GM13977 (cell line): ENCODE data around the gene TPRA1.
A peak's percentile ranks its signal among the peaks of the same experiment; 100 is the strongest.

Source experiments
- DNase-seq: peaks from one replicate; pipeline ENCODE4 v3.0.0; 2012; ENCODE audit warnings: low spot score
- in situ Hi-C: fragments of 300-500 bp; cut with MboI; formaldehyde crosslinking; loops from one replicate; pipeline ENCODE4 v1.12.0; 2022; ENCODE audit warnings: low sequenced_read_pairs, low pct_unique_long_range_greater_than_20kb, mixed read lengths, inconsistent platforms; ENCODE audit not compliant: unreplicated experiment
- TF ChIP-seq, protein P1 (sequence below): IDR thresholded peaks from 2 replicates; pipeline ENCODE4 v1.5.1; 2012; ENCODE audit warnings: mild to moderate bottlenecking, control low read depth; ENCODE audit not compliant: insufficient read depth; ENCODE audit errors: extremely low read depth, missing control alignments

The TPRA1 gene

DNA sequence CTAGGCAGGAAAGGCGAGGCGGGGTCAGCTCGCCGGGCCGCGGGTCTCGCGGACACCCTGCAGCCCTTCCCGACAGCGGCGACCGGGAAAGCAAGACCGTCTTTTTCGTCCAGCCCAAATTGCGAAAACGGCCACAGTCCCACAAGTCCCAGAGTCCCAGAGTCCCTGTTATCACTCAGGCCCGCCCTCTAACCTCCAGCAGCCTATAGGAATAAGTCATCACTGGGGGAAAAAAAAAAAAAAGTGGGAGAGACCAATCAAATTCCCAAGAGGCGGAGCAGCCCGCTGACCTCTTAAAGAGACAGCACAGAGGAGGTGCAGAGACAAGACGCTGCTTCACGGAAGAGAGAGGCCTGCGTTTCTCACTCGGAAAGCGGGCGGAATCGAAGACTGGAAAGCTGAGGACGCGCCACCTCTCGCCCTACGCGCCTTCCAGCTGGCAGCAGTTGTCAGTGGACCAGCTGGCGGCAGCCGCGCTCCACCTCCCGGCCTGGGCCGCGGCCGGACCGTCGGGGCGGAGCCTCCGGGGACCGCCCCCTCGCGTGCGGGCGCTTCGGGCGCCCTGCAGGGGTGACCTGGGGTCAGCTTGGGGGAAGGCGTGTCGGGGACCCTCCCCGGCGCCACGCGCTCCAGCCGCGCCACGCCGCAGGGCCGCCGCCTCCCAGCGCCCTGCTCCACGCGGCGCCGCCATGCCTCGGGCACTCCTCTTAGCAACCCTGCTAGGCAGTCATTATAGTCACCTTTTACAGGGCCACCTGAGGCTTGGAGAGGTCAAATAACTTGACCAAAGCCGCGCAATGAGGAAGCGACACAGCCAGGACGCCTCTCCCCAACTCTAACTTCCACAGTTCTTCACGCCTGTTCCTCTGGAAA is at the start of gene TPRA1:
TPRA1 (minus strand) TSS at position 141 of the 873 bp plus-strand sequence. CDS start 10,587 bp downstream, outside the sequence.
- in situ Hi-C loops: no loop called here
- TF ChIP-seq, protein P1, sequence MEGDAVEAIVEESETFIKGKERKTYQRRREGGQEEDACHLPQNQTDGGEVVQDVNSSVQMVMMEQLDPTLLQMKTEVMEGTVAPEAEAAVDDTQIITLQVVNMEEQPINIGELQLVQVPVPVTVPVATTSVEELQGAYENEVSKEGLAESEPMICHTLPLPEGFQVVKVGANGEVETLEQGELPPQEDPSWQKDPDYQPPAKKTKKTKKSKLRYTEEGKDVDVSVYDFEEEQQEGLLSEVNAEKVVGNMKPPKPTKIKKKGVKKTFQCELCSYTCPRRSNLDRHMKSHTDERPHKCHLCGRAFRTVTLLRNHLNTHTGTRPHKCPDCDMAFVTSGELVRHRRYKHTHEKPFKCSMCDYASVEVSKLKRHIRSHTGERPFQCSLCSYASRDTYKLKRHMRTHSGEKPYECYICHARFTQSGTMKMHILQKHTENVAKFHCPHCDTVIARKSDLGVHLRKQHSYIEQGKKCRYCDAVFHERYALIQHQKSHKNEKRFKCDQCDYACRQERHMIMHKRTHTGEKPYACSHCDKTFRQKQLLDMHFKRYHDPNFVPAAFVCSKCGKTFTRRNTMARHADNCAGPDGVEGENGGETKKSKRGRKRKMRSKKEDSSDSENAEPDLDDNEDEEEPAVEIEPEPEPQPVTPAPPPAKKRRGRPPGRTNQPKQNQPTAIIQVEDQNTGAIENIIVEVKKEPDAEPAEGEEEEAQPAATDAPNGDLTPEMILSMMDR: peak; percentile 59
- DNase-seq: peak; percentile 99

GRCh38 chr3:127640042-127640355 is 49.5 kb upstream of the TPRA1 start:
- in situ Hi-C loops: no loop called here
- no peak for DNase-seq
- TF ChIP-seq, protein P1: no peak

GRCh38 chr3:127639173-127640041 is 48.9 kb upstream of the TPRA1 start:
- no peak for DNase-seq
- TF ChIP-seq, protein P1: no peak
- in situ Hi-C loops: no loop called here

DNA sequence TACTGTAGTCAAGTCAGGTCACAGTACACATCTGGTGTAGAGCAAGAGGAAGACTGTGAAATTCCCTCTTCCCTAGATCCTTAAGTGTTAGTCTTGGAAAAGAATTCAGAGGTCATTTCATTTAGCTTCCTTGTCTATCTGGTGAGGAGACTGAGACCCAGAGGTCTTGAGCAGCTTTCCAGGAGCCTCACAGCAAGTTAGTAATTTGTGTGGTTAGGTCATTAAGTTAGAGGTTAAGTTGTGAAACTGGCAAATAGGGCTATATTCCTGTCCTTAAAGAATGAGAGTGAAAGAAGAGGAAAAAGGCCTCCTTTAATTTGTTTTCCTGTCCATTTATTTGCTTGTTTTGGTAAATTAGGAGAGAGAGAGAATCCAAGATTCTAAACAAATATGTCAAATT is 47.4 kb upstream of the TPRA1 start:
- in situ Hi-C loops: no loop called here
- no peak for DNase-seq
- TF ChIP-seq, protein P1: no peak

GRCh38 chr3:127637546-127637945 is 47.0 kb upstream of the TPRA1 start:
- TF ChIP-seq, protein P1: no peak
- no peak for DNase-seq
- in situ Hi-C loops: no loop called here

- no peak for DNase-seq
- TF ChIP-seq, protein P1: no peak
- in situ Hi-C loops: no loop called here
Measured at GRCh38 chr3:127634653-127635052, 44.1 kb upstream of the TPRA1 start.
